ENCODE measurements around the gene DCTN2. TPM values are rescaled to one million over a fixed set of nuclear protein-coding genes. Genes with fewer than 3 reads are reported as not detected.
"Not testable (repeated sequence)": the region's sequence is repeated elsewhere in the genome, so short reads cannot be mapped to it uniquely, and the experiment has no call there.

The DCTN2 gene
- total RNA-seq, 2 experiments from 2014 or later: 68.4 to 97.2 TPM

- Histone ChIP-seq H3K9me2 (ENCODE audit: insufficient read depth, low read length) (no peaks in the 10 kb centered on the region), H3K9me3 (ENCODE audit: low read length) (no peaks in the 10 kb centered on the region), H4K20me1 (ENCODE audit: insufficient read depth, low read length) (no peaks in the 10 kb centered on the region), H3K4me2 (ENCODE audit: low read length) (no peak overlapping the region), H3K4me1 (ENCODE audit: insufficient read depth, low read length, poor library complexity, severe bottlenecking) (no peaks in the 10 kb centered on the region), H2AFZ (ENCODE audit: low read length) (no peak overlapping the region), H3K4me3 (ENCODE audit: low read depth, low read length, poor library complexity, severe bottlenecking) (no peak overlapping the region), H3K79me2 (ENCODE audit: insufficient read depth, low read depth, low read length) (no peaks in the 10 kb centered on the region), H3K27ac (ENCODE audit: low read depth, low read length, poor library complexity, severe bottlenecking) (no peak overlapping the region), H3K36me3 (ENCODE audit: insufficient read depth, low read length) (peaks cover 80% of the 10 kb centered on the region)
- ChIA-PET POLR2A (no interaction called here), CTCF (ENCODE audit: unreplicated experiment) (no interaction called here)
- DNase-seq (ENCODE audit: low spot score): no peak
- intact Hi-C loops (cut with micrococcal nuclease; ENCODE audit: unreplicated experiment): no loop called here
- no TSS peak for BruUV-seq (replicated peaks)
- no peak for TF ChIP-seq CTCF (conservative IDR thresholded peaks at IDR 0.05; ENCODE audit: low read length)
- TF ChIP-seq EZH2phosphoT487 (IDR thresholded peaks at IDR 0.05; ENCODE audit: borderline replicate concordance, low read depth, low read length): no peak
Observed at GRCh38 chr12:57511161-57511560, 35.8 kb downstream of the DCTN2 start.

GRCh38 chr12:57507796-57508195 lies 39.2 kb downstream of the DCTN2 start:
- H3K4me1 ChIP-seq (ENCODE audit: insufficient read depth, low read length, poor library complexity, severe bottlenecking); H3K79me2 ChIP-seq (ENCODE audit: insufficient read depth, low read depth, low read length); H3K9me2 ChIP-seq (ENCODE audit: insufficient read depth, low read length); H3K4me3 ChIP-seq (ENCODE audit: low read depth, low read length, poor library complexity, severe bottlenecking); H3K4me2 ChIP-seq (ENCODE audit: low read length); intact Hi-C loops (cut with micrococcal nuclease; ENCODE audit: unreplicated experiment); CTCF ChIA-PET (ENCODE audit: unreplicated experiment); H2AFZ ChIP-seq (ENCODE audit: low read length); POLR2A ChIA-PET; DNase-seq (ENCODE audit: low spot score); BruUV-seq (replicated peaks); H3K9me3 ChIP-seq (ENCODE audit: low read length); H3K27ac ChIP-seq (ENCODE audit: low read depth, low read length, poor library complexity, severe bottlenecking); H4K20me1 ChIP-seq (ENCODE audit: insufficient read depth, low read length): not testable (repeated sequence)
- peaks cover 83% of the 10 kb centered on the region for H3K36me3 ChIP-seq (ENCODE audit: insufficient read depth, low read length)

- BruUV-seq (replicated peaks); H3K9me3 ChIP-seq (ENCODE audit: low read length); DNase-seq (ENCODE audit: low spot score); H2AFZ ChIP-seq (ENCODE audit: low read length); CTCF ChIA-PET (ENCODE audit: unreplicated experiment); H3K9me2 ChIP-seq (ENCODE audit: insufficient read depth, low read length); H3K79me2 ChIP-seq (ENCODE audit: insufficient read depth, low read depth, low read length); H4K20me1 ChIP-seq (ENCODE audit: insufficient read depth, low read length); H3K27ac ChIP-seq (ENCODE audit: low read depth, low read length, poor library complexity, severe bottlenecking); H3K4me1 ChIP-seq (ENCODE audit: insufficient read depth, low read length, poor library complexity, severe bottlenecking); intact Hi-C loops (cut with micrococcal nuclease; ENCODE audit: unreplicated experiment); H3K4me2 ChIP-seq (ENCODE audit: low read length); H3K4me3 ChIP-seq (ENCODE audit: low read depth, low read length, poor library complexity, severe bottlenecking): not testable (repeated sequence)
- H3K36me3 ChIP-seq (ENCODE audit: insufficient read depth, low read length): peaks cover 83% of the 10 kb centered on the region
- POLR2A ChIA-PET: interaction anchor here (0.7 to 0.8 kb wide), 2 partner anchors 10 to 352 kb away, joined by 3 read pairs; no protein-coding TSS in a partner anchor
Observed at GRCh38 chr12:57506541-57506940, 40.5 kb downstream of the DCTN2 start.

GRCh38 chr12:57502311-57502969 lies 44.6 kb downstream of the DCTN2 start:
- H3K36me3 ChIP-seq (ENCODE audit: insufficient read depth, low read length): peaks cover 88% of the 10 kb centered on the region
- H3K79me2 ChIP-seq (ENCODE audit: insufficient read depth, low read depth, low read length); H3K27ac ChIP-seq (ENCODE audit: low read depth, low read length, poor library complexity, severe bottlenecking); intact Hi-C loops (cut with micrococcal nuclease; ENCODE audit: unreplicated experiment); DNase-seq (ENCODE audit: low spot score); BruUV-seq (replicated peaks); CTCF ChIA-PET (ENCODE audit: unreplicated experiment); H3K4me3 ChIP-seq (ENCODE audit: low read depth, low read length, poor library complexity, severe bottlenecking); H3K9me2 ChIP-seq (ENCODE audit: insufficient read depth, low read length); H3K4me1 ChIP-seq (ENCODE audit: insufficient read depth, low read length, poor library complexity, severe bottlenecking); H2AFZ ChIP-seq (ENCODE audit: low read length); H3K9me3 ChIP-seq (ENCODE audit: low read length); H4K20me1 ChIP-seq (ENCODE audit: insufficient read depth, low read length); H3K4me2 ChIP-seq (ENCODE audit: low read length): not testable (repeated sequence)
- POLR2A ChIA-PET: interaction anchor here (0.6 to 1.1 kb wide), 3 partner anchors 11 to 15 kb away, joined by 3 to 5 read pairs (median 3); no protein-coding TSS in a partner anchor
